RWPE2 (cell line): ENCODE results near the gene ARG1.

ENCODE experiments used
- ATAC-seq: fragments of 200-7000 bp; cut with Tn5 transposase; 3 replicates; pipeline ENCODE4 v1.9.1; 2021; ENCODE audit warnings: low read depth
- DNase-seq: peaks from one replicate; pipeline ENCODE4 v3.0.0-alpha.2; 2020; ENCODE audit warnings: low spot score
- H3K27ac ChIP-seq: fragments of 450-650 bp; 2 replicates; pipeline ENCODE4 v1.5.1; 2017; ENCODE audit warnings: mild to moderate bottlenecking; ENCODE audit not compliant: poor library complexity, severe bottlenecking
- H3K27me3 ChIP-seq: fragments of 250-450 bp; sonication (Bioruptor Pico); 2 replicates; pipeline ENCODE4 v1.5.1; 2021; ENCODE audit warnings: mild to moderate bottlenecking, moderate library complexity; ENCODE audit not compliant: insufficient read depth, poor library complexity, severe bottlenecking
- H3K36me3 ChIP-seq: fragments of 250-450 bp; sonication (Bioruptor Pico); 2 replicates; pipeline ENCODE4 v1.5.1; 2020; ENCODE audit warnings: low read depth, mild to moderate bottlenecking, moderate library complexity
- H3K4me1 ChIP-seq: fragments of 250-450 bp; sonication (Bioruptor Pico); 2 replicates; pipeline ENCODE4 v1.5.1; 2021; ENCODE audit warnings: mild to moderate bottlenecking, moderate library complexity; ENCODE audit not compliant: insufficient read depth, poor library complexity, severe bottlenecking
- H3K4me3 ChIP-seq: fragments of 250-450 bp; sonication (Bioruptor Pico); 2 replicates; pipeline ENCODE4 v1.5.1; 2021; ENCODE audit warnings: mild to moderate bottlenecking, moderate library complexity; ENCODE audit not compliant: severe bottlenecking
- H3K9me3 ChIP-seq: fragments of 250-450 bp; sonication (Bioruptor Pico); 2 replicates; pipeline ENCODE4 v1.5.1; 2021; ENCODE audit warnings: mild to moderate bottlenecking, moderate library complexity; ENCODE audit not compliant: severe bottlenecking
- TF ChIP-seq, protein P1 (sequence below): fragments of 450-650 bp; IDR thresholded peaks from one replicate; pipeline ENCODE4 v1.5.1; 2017; ENCODE audit warnings: mild to moderate bottlenecking, moderate library complexity; ENCODE audit not compliant: poor library complexity, severe bottlenecking

Gene ARG1

DNA sequence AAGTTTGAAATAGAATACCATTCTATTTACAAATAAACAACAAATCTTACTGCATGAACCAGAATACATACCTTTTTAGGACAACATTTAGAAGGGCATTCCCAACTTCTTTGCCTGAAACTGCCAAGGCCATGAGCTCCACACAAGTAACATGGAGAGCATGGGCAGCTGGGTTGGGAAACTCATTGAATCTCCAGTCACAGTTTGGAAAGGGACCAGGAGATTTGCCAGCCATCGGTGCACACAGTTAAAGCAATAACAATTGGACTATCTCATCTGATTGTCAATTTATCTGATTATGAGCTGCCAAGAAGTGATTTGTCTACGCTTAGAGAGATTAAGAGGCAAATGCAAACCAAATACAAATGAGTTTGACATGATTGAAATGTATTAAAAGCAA is 19.9 kb downstream of the ARG1 start:
- Histone ChIP-seq H3K27me3 (no peaks in the 10 kb centered on the region), H3K9me3 (no peaks in the 10 kb centered on the region), H3K36me3 (peaks cover 98% of the 10 kb centered on the region), H3K27ac (no peak overlapping the region), H3K4me1 (no peaks in the 10 kb centered on the region), H3K4me3 (no peak overlapping the region)
- ATAC-seq (no peak), DNase-seq (no peak)
- TF ChIP-seq, protein P1, sequence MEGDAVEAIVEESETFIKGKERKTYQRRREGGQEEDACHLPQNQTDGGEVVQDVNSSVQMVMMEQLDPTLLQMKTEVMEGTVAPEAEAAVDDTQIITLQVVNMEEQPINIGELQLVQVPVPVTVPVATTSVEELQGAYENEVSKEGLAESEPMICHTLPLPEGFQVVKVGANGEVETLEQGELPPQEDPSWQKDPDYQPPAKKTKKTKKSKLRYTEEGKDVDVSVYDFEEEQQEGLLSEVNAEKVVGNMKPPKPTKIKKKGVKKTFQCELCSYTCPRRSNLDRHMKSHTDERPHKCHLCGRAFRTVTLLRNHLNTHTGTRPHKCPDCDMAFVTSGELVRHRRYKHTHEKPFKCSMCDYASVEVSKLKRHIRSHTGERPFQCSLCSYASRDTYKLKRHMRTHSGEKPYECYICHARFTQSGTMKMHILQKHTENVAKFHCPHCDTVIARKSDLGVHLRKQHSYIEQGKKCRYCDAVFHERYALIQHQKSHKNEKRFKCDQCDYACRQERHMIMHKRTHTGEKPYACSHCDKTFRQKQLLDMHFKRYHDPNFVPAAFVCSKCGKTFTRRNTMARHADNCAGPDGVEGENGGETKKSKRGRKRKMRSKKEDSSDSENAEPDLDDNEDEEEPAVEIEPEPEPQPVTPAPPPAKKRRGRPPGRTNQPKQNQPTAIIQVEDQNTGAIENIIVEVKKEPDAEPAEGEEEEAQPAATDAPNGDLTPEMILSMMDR: no peak

- Histone ChIP-seq H3K4me1 (no peaks in the 10 kb centered on the region), H3K36me3 (peaks cover 98% of the 10 kb centered on the region), H3K4me3 (no peak overlapping the region), H3K27me3 (no peaks in the 10 kb centered on the region), H3K27ac (no peak overlapping the region), H3K9me3 (no peaks in the 10 kb centered on the region)
- DNase-seq (no peak), ATAC-seq (no peak)
- TF ChIP-seq, protein P1: no peak
Observed at GRCh38 chr6:131594074-131594473, 21.0 kb downstream of the ARG1 start.

DNA sequence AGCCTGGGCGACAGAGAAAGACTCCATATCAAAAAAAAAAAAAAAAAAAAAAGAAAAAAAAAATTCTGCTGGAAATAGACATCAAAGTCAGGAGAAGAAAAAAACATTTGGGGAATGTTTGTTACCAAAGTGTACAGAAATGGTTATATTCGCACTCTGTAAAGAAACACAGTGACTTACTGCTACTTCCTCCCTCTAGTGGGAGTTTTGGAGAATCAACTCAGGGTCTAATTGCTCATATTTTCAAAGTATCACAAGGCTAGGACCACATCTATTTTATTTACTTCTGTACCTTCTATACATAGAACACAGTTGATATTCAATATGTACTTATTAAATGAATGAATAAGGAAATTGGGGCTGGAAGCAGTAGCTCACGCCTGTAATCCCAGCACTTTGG is 24.4 kb downstream of the ARG1 start:
- Histone ChIP-seq H3K9me3 (no peaks in the 10 kb centered on the region), H3K4me1 (no peaks in the 10 kb centered on the region), H3K27me3 (no peaks in the 10 kb centered on the region), H3K27ac (no peak overlapping the region), H3K4me3 (no peak overlapping the region), H3K36me3 (peaks cover 100% of the 10 kb centered on the region)
- DNase-seq (no peak), ATAC-seq (no peak)
- TF ChIP-seq, protein P1: peak; percentile 40

GRCh38 chr6:131600716-131601115 is 27.7 kb downstream of the ARG1 start:
- DNase-seq: no peak
- Histone ChIP-seq H3K4me3 (no peak overlapping the region), H3K4me1 (no peaks in the 10 kb centered on the region), H3K27ac (no peak overlapping the region), H3K9me3 (no peaks in the 10 kb centered on the region), H3K36me3 (peaks cover 100% of the 10 kb centered on the region), H3K27me3 (no peaks in the 10 kb centered on the region)
- TF ChIP-seq, protein P1: no peak
- ATAC-seq: no peak

- Histone ChIP-seq H3K4me1 (no peaks in the 10 kb centered on the region), H3K36me3 (peaks cover 100% of the 10 kb centered on the region), H3K27ac (no peak overlapping the region), H3K4me3 (no peak overlapping the region), H3K27me3 (no peaks in the 10 kb centered on the region), H3K9me3 (no peaks in the 10 kb centered on the region)
- ATAC-seq (peak; percentile 58; the same call in 1 of the 3 replicates), DNase-seq (no peak)
- TF ChIP-seq, protein P1: no peak
Observed at GRCh38 chr6:131602781-131603312, 29.8 kb downstream of the ARG1 start.
